Measurements from ENCODE around the gene NRXN3. TPM values are rescaled to one million over a fixed set of nuclear protein-coding genes. Genes with fewer than 3 reads are reported as not detected.

NRXN3 gene
- total and polyA plus RNA-seq, 2 of the 4 experiments (the other 2 are of a cell fraction): 4.8 to 25.1 TPM

- Histone ChIP-seq H2BK20ac (ENCODE audit: low read depth, low read length) (no peak overlapping the region; the same call in 1 of the 2 replicates), H3K9ac (ENCODE audit: low read depth, low read length) (no peak overlapping the region), H2BK5ac (ENCODE audit: low read depth, low read length, poor library complexity, severe bottlenecking) (peak overlapping the region; percentile 80), H4K5ac (ENCODE audit: low read depth, low read length) (peak overlapping the region; percentile 50; the same call in 1 of the 2 replicates), H3K4ac (ENCODE audit: low read depth, low read length) (no peak overlapping the region; the same call in 1 of the 2 replicates), H3K79me1 (ENCODE audit: low read depth in 1 of 2, low read length in 2 of 2) (no peaks in the 10 kb centered on the region; a peak in 1 of 4 replicates), H3K36me3 (ENCODE audit: control insufficient read depth, insufficient read depth, low read length) (no peaks in the 10 kb centered on the region), H3K4me2 (ENCODE audit: low read depth, low read length) (peak overlapping the region; percentile 55; the same call in 1 of the 2 replicates), H3K23ac (ENCODE audit: low read depth, low read length) (no peak overlapping the region; the same call in 1 of the 2 replicates), H2AK5ac (ENCODE audit: low read depth, low read length) (peak overlapping the region; percentile 2; the same call in 1 of the 2 replicates), H3K27ac (ENCODE audit: insufficient read depth, low read length) (no peak overlapping the region), H3K4me3 (ENCODE audit: insufficient read depth, low read depth, low read length) (no peak overlapping the region), H3K27me3 (ENCODE audit: control insufficient read depth, insufficient read depth, low read length) (no peaks in the 10 kb centered on the region), H3K56ac (ENCODE audit: extremely low read depth, insufficient read depth, low read length) (no peak overlapping the region), H4K8ac (ENCODE audit: low read depth in 2 of 2, low read length in 2 of 2) (no peak overlapping the region), H2AK9ac (replicated peaks; ENCODE audit: low read depth, low read length, poor library complexity) (no peak overlapping the region), H4K91ac (ENCODE audit: insufficient read depth, low read depth, low read length) (no peak overlapping the region), H2BK120ac (ENCODE audit: low read depth, low read length) (peak overlapping the region; percentile 43; the same call in 1 of the 2 replicates), H3K9me3 (ENCODE audit: control insufficient read depth, insufficient read depth, low read length) (no peaks in the 10 kb centered on the region), H3K4me1 (ENCODE audit: control insufficient read depth, insufficient read depth, low read length) (no peaks in the 10 kb centered on the region; the same call in 1 of the 2 replicates), H4K20me1 (ENCODE audit: insufficient read depth, low read length) (no peaks in the 10 kb centered on the region), H3K14ac (replicated peaks; ENCODE audit: low read depth, low read length) (0 out of 2 replicates have a peak overlapping the region, but pooled peaks have one; percentile 40), H3K18ac (ENCODE audit: low read depth, low read length) (peak overlapping the region; percentile 76; the same call in 1 of the 2 replicates), H2AFZ (replicated peaks; ENCODE audit: low read length, poor library complexity) (no peak overlapping the region), H3K9me1 (ENCODE audit: insufficient read depth, low read length) (no peaks in the 10 kb centered on the region), H2BK15ac (ENCODE audit: low read depth, low read length) (0 out of 3 replicates have a peak overlapping the region, but pooled peaks have one; percentile 30)
- DNase-seq (peak; percentile 66), ATAC-seq (ENCODE audit: low read depth) (peak; percentile 64)
- ChIA-PET POLR2A (ENCODE audit: unreplicated experiment) (no interaction called here), CTCF (interaction anchor here (0.7 to 1.2 kb wide), 2 partner anchors 14 to 26 kb away, joined by 3 to 4 read pairs; no protein-coding TSS in a partner anchor)
- intact Hi-C loops (cut with micrococcal nuclease): no loop called here
- 60% methylated on average over 1 of the region's 3 CpGs; no CpG with 5 or more reads in 1 of the 2 experiments for WGBS, 2 experiments (ENCODE audit: extremely low coverage in 2 of 2, insufficient read length in 1 of 2)
- dilution Hi-C loops (cut with HindIII; ENCODE audit: low sequenced_read_pairs, unreplicated experiment): no loop called here
- TF ChIP-seq NFE2L2 (IDR thresholded peaks at IDR 0.05; ENCODE audit: low read depth, low read length) (no peak), CEBPB (IDR thresholded peaks at IDR 0.05; ENCODE audit: low read depth, low read length) (no peak), RFX5 (IDR thresholded peaks at IDR 0.05; ENCODE audit: low read depth, low read length) (no peak), POLR2A (IDR thresholded peaks at IDR 0.05; ENCODE audit: low read depth, low read length) (no peak), ELK1 (IDR thresholded peaks at IDR 0.05; ENCODE audit: borderline replicate concordance, low read depth, low read length) (no peak), USF2 (IDR thresholded peaks at IDR 0.05; ENCODE audit: low read depth, low read length) (no peak)
- in situ Hi-C loops (cut with MboI; ENCODE audit: low sequenced_read_pairs): no loop called here
- BruUV-seq (replicated peaks): no TSS peak
Observed at GRCh38 chr14:79411403-79412174, 1241.4 kb downstream of the NRXN3 start.

All from IMR-90 (cell line).